Endothelial cell of umbilical vein (primary cell): Measurements from ENCODE around the gene PAX2. TPM values are rescaled to one million over a fixed set of nuclear protein-coding genes. Genes with fewer than 3 reads are reported as not detected.

Experiments
- BruUV-seq: library from RNA; stranded (reverse); fragments of 400-500 nt; replicated peaks from 2 replicates; lab custom pipeline; 2021; lab: Mats Ljungman, UMichigan
- CTCF ChIA-PET: fragments of 300-600, 350-600 bp; sonication (Branson Sonifier 250); formaldehyde crosslinking; loops from one replicate; lab custom pipeline; 2021; ENCODE audit warnings: antibody characterized with exemption, inconsistent platforms; lab: Charles Lee
- POLR2A ChIA-PET: fragments of 300-600, 350-600 bp; sonication (Branson Sonifier 250); formaldehyde crosslinking; loops from one replicate; lab custom pipeline; 2021; ENCODE audit warnings: antibody characterized with exemption, inconsistent platforms; lab: Charles Lee
- DNase-seq: peaks from one replicate; pipeline ENCODE4 v3.0.0-alpha.2; 2011; ENCODE audit warnings: low read depth, low spot score
- FAIRE-seq: peaks from 2 replicates; lab custom pipeline; 2011; peaks lifted over from hg19 to GRCh38; lab: Jason Lieb, UNC
- H2AFZ ChIP-seq: 2 replicates; pipeline ENCODE4 v1.6.0; 2012; ENCODE audit warnings: low read depth, low read length, control low read depth, inconsistent platforms
- H3K27ac ChIP-seq: 2 replicates; pipeline ENCODE4 v1.5.1; 2011; ENCODE audit warnings: low read depth, mild to moderate bottlenecking, control low read depth, low read length, moderate library complexity; ENCODE audit not compliant: insufficient read depth
- H3K27me3 ChIP-seq, 2 experiments: 2 replicates each; pipeline versions ENCODE4 v1.6.0 to v1.6.1; 2011; ENCODE audit warnings: low read length in 2 of 2, mixed read lengths in 1 of 2; ENCODE audit not compliant: control insufficient read depth in 2 of 2, insufficient read depth in 2 of 2
- H3K36me3 ChIP-seq, 2 experiments: 2 replicates in 1 of 2; 3 replicates in 1 of 2; pipeline ENCODE4 v1.5.1; 2011; ENCODE audit warnings: low read length in 2 of 2, mild to moderate bottlenecking in 1 of 2, moderate library complexity in 1 of 2; ENCODE audit not compliant: control insufficient read depth in 2 of 2, insufficient read depth in 2 of 2; ENCODE audit errors: extremely low read depth in 1 of 2
- H3K4me1 ChIP-seq: 3 replicates; pipeline ENCODE4 v1.5.1; 2011; ENCODE audit warnings: mild to moderate bottlenecking, low read length; ENCODE audit not compliant: control insufficient read depth, insufficient read depth; ENCODE audit errors: extremely low read depth
- H3K4me2 ChIP-seq: 2 replicates; pipeline ENCODE4 v1.6.1; 2011; ENCODE audit warnings: low read length, control low read depth, mixed read lengths; ENCODE audit not compliant: insufficient read depth
- H3K4me3 ChIP-seq, 3 experiments: fragments of 200-600 bp in 1 of 3; sonication (generic), shearing (Covaris generic) in 1 of 3; replicated peaks in 1 of 3; 2 replicates each; pipeline ENCODE4 v1.5.1; 2011 to 2016; ENCODE audit warnings: control low read depth in 3 of 3, low read length in 3 of 3, mild to moderate bottlenecking in 2 of 3, inconsistent platforms in 1 of 3, low read depth in 1 of 3, moderate library complexity in 1 of 3; ENCODE audit not compliant: insufficient read depth in 1 of 3
- H3K79me2 ChIP-seq: 2 replicates; pipeline ENCODE4 v1.6.0; 2012; ENCODE audit warnings: low read length, inconsistent platforms; ENCODE audit not compliant: control insufficient read depth, insufficient read depth
- H3K9ac ChIP-seq: replicated peaks from 2 replicates; pipeline ENCODE3; 2011; ENCODE audit warnings: low read length, control low read depth; ENCODE audit not compliant: insufficient read depth; ENCODE audit errors: extremely low read depth
- H3K9me1 ChIP-seq: replicated peaks from 3 replicates; pipeline ENCODE4 v1.6.0; 2011; ENCODE audit warnings: mild to moderate bottlenecking, low read length; ENCODE audit not compliant: control insufficient read depth, insufficient read depth; ENCODE audit errors: extremely low read depth
- H3K9me3 ChIP-seq: replicated peaks from 2 replicates; pipeline ENCODE4 v1.5.1; 2012; ENCODE audit warnings: low read length, inconsistent platforms; ENCODE audit not compliant: control insufficient read depth, insufficient read depth
- H4K20me1 ChIP-seq: replicated peaks from 2 replicates; pipeline ENCODE3; 2011; ENCODE audit warnings: mild to moderate bottlenecking, low read length; ENCODE audit not compliant: control insufficient read depth, insufficient read depth; ENCODE audit errors: extremely low read depth
- CTCF ChIP-seq, 2 donors: IDR thresholded peaks; 1 replicate in 1 of 2; 2 replicates in 1 of 2; pipeline ENCODE4 v1.5.1; 2011; ENCODE audit warnings: low read length in 2 of 2, mild to moderate bottlenecking in 2 of 2, moderate library complexity in 2 of 2, control low read depth in 1 of 2, inconsistent platforms in 1 of 2, low read depth in 1 of 2; ENCODE audit not compliant: insufficient read depth in 1 of 2; ENCODE audit errors: extremely low read depth in 1 of 2
- EZH2 ChIP-seq: IDR thresholded peaks from 2 replicates; pipeline ENCODE4 v1.6.1; 2012; ENCODE audit warnings: borderline replicate concordance, low read depth, mild to moderate bottlenecking, moderate library complexity, low read length, inconsistent platforms; ENCODE audit not compliant: severe bottlenecking
- FOS ChIP-seq: IDR thresholded peaks from 2 replicates; pipeline ENCODE4 v1.6.1; 2011; ENCODE audit warnings: mild to moderate bottlenecking, low read length, moderate library complexity, borderline replicate concordance; ENCODE audit not compliant: insufficient read depth
- GATA2 ChIP-seq: IDR thresholded peaks from 2 replicates; pipeline ENCODE4 v1.7.0; 2011; ENCODE audit warnings: low read depth, mild to moderate bottlenecking, moderate library complexity, mixed read lengths, low read length; ENCODE audit not compliant: insufficient read length, insufficient read depth
- JUN ChIP-seq: IDR thresholded peaks from 2 replicates; pipeline ENCODE4 v1.6.1; 2011; ENCODE audit warnings: borderline replicate concordance, low read depth; ENCODE audit not compliant: insufficient read length, insufficient read depth
- MAX ChIP-seq: IDR thresholded peaks from 2 replicates; pipeline ENCODE4 v1.6.1; 2011; ENCODE audit not compliant: insufficient read depth, insufficient read length
- MYC ChIP-seq: IDR thresholded peaks from one replicate; pipeline ENCODE4 v1.6.1; 2011; ENCODE audit warnings: mild to moderate bottlenecking, low read depth, low read length
- POLR2A ChIP-seq: IDR thresholded peaks from 2 replicates; pipeline ENCODE4 v1.6.1; 2012; ENCODE audit warnings: low read depth, mild to moderate bottlenecking, control low read depth, low read length
- POLR2AphosphoS5 ChIP-seq: IDR thresholded peaks from 2 replicates; pipeline ENCODE4 v1.6.1; 2012; ENCODE audit warnings: low read depth, mild to moderate bottlenecking, control low read depth, low read length, moderate library complexity; ENCODE audit not compliant: insufficient read depth
- dilution Hi-C: fragments of 300-500 bp; cut with MboI; formaldehyde crosslinking; loops from one replicate; pipeline ENCODE4 v1.15.0; 2019; ENCODE audit warnings: low sequenced_read_pairs; ENCODE audit not compliant: extremely low pct_ligation_motif_present
- intact Hi-C: fragments of 100-400 bp; cut with micrococcal nuclease; formaldehyde crosslinking; loops from one replicate; pipeline ENCODE4 v1.10.0; 2022
- polyA plus RNA-seq, 4 experiments: library from polyadenylated mRNA; depleted of rRNA in 3 of 4; stranded (reverse) in 3 of 4; unstranded in 1 of 4; fragments of >200 nt; gene quantifications; 2 replicates each; pipeline versions ENCODE4 v1.2.1 to v1.2.3, GENCODE V29; 2011 to 2012; ENCODE audit warnings: missing spikeins in 1 of 4
- total RNA-seq: library from RNA; stranded (reverse); gene quantifications from 2 replicates; pipeline ENCODE4 v1.2.3, GENCODE V29; 2021

PAX2 gene
- total and polyA plus RNA-seq, 2 donors (not counting 3 experiments of a cell fraction or from before 2014, with no cell fraction given) = not detected

- H3K27ac ChIP-seq = no peak overlapping the region
- no peaks in the 10 kb centered on the region for H3K9me3 ChIP-seq
- no peak for FAIRE-seq
- ChIA-PET CTCF (no interaction called here), POLR2A (no interaction called here)
- TF ChIP-seq MYC (no peak), MAX (no peak), CTCF (IDR thresholded peaks at IDR 0.05; ENCODE audit: extremely low read depth in 1 of 2, insufficient read depth in 1 of 2, low read depth in 1 of 2, low read length in 2 of 2) (no peak), JUN (no peak), FOS (no peak), EZH2 (no peak), POLR2A (no peak), GATA2 (no peak), POLR2AphosphoS5 (no peak)
- no peak overlapping the region for H3K9ac ChIP-seq
- no TSS peak for BruUV-seq
- no peak overlapping the region for H2AFZ ChIP-seq
- intact Hi-C loops = no loop called here
- H4K20me1 ChIP-seq = no peaks in the 10 kb centered on the region
- H3K36me3 ChIP-seq = no peaks in the 10 kb centered on the region
- dilution Hi-C loops = no loop called here
- H3K4me1 ChIP-seq = no peaks in the 10 kb centered on the region
- H3K4me3 ChIP-seq = no peak overlapping the region
- DNase-seq = no peak
- H3K9me1 ChIP-seq = no peaks in the 10 kb centered on the region
- peaks cover 72 to 91% of the 10 kb centered on the region in 2 experiments for H3K27me3 ChIP-seq
- no peaks in the 10 kb centered on the region for H3K79me2 ChIP-seq
- no peak overlapping the region for H3K4me2 ChIP-seq
Measured at GRCh38 chr10:100714566-100714950, 30.8 kb upstream of the PAX2 start.
